HG03280 (cell line): ENCODE results near the gene LMOD3.

Experiments
- ATAC-seq: cut with Tn5 transposase; IDR thresholded peaks from one replicate; pipeline ENCODE4 v1.9.1; 2021; ENCODE audit warnings: mild to moderate bottlenecking, moderate library complexity; ENCODE audit not compliant: unreplicated experiment

The LMOD3 gene

GRCh38 chr3:69065318-69065964 is 57.0 kb downstream of the LMOD3 start:
- ATAC-seq = no peak

GRCh38 chr3:69063636-69064035 is 58.8 kb downstream of the LMOD3 start:
- ATAC-seq = no peak

GRCh38 chr3:69059688-69060087 is 62.7 kb downstream of the LMOD3 start:
- ATAC-seq = no peak

- no peak for ATAC-seq
These were observed 63.5 kb downstream of the LMOD3 start for GRCh38 chr3:69058947-69059224.

GRCh38 chr3:69058180-69058946 is 64.0 kb downstream of the LMOD3 start:
- peak; percentile 88 for ATAC-seq
